Effector memory CD4-positive, alpha-beta T cell (primary cell): ENCODE data around the gene RNU2-1.
"Not testable (repeated sequence)": the region's sequence is repeated elsewhere in the genome, so short reads cannot be mapped to it uniquely, and the experiment has no call there.

Experiments
- DNase-seq, 3 donors: peaks; one replicate each; pipeline ENCODE4 v3.0.0-alpha.2; 2020
- H3K27ac ChIP-seq: 2 replicates; pipeline ENCODE4 v1.7.0; 2013; ENCODE audit warnings: mild to moderate bottlenecking, low read length, moderate library complexity; ENCODE audit not compliant: insufficient read depth, poor library complexity, severe bottlenecking
- H3K27me3 ChIP-seq: replicated peaks from 2 replicates; pipeline ENCODE4 v1.7.0; 2013; ENCODE audit warnings: mild to moderate bottlenecking, low read length; ENCODE audit not compliant: insufficient read depth, control insufficient read depth, poor library complexity, severe bottlenecking
- H3K36me3 ChIP-seq: 2 replicates; pipeline ENCODE4 v1.7.0; 2013; ENCODE audit warnings: mild to moderate bottlenecking, low read length, moderate library complexity; ENCODE audit not compliant: control insufficient read depth, insufficient read depth
- H3K4me1 ChIP-seq: 2 replicates; pipeline ENCODE4 v1.7.0; 2013; ENCODE audit warnings: low read length, mild to moderate bottlenecking; ENCODE audit not compliant: control insufficient read depth, insufficient read depth, poor library complexity, severe bottlenecking
- H3K4me3 ChIP-seq: 2 replicates; pipeline ENCODE4 v1.7.0; 2013; ENCODE audit warnings: low read length, low read depth, mild to moderate bottlenecking; ENCODE audit not compliant: insufficient read depth, poor library complexity, severe bottlenecking
- H3K9me3 ChIP-seq: 2 replicates; pipeline ENCODE4 v1.7.0; 2013; ENCODE audit warnings: mild to moderate bottlenecking, low read length, moderate library complexity; ENCODE audit not compliant: control insufficient read depth

RNU2-1 gene

DNA sequence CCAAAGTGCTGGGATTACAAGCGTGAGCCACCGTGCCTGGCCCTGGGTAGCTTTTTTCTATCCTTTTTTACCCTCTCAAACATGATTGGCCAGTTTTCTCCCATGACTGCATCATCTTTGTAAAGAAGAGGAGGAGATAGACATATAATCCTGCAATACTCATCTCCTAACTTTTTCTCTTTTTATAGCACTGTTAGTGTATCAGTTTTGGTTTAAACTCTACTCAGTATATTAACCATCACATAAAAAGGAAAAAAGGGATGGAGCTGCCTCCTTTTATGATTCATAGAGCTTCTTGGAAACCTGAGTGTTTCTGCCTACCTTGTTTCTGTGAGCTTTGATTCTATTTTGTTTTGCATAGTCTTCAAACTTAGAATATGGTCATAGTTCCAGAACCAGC is 34.1 kb downstream of the RNU2-1 start:
- no peaks in the 10 kb centered on the region for H3K27me3 ChIP-seq
- H3K9me3 ChIP-seq = no peaks in the 10 kb centered on the region
- H3K4me1 ChIP-seq = no peaks in the 10 kb centered on the region
- peaks cover 81% of the 10 kb centered on the region for H3K36me3 ChIP-seq
- H3K27ac ChIP-seq = no peak overlapping the region
- no peak overlapping the region for H3K4me3 ChIP-seq
- DNase-seq = no peak

DNA sequence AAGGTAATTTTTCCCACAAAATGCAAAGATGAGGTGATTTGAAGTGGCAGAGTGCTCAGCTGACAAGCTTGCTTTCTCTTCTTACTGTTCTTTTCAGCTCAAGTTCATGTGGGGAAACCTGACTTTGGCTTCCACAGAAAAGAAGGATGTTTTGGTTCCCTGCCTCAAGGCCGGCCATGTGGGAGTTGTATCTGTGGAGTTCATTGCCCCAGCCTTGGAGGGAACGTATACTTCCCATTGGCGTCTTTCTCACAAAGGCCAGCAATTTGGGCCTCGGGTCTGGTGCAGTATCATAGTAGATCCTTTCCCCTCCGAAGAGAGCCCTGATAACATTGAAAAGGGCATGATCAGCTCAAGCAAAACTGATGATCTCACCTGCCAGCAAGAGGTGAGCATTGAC is 40.5 kb downstream of the RNU2-1 start:
- Histone ChIP-seq H3K9me3 (no peaks in the 10 kb centered on the region), H3K4me1 (no peaks in the 10 kb centered on the region), H3K36me3 (peaks cover 84% of the 10 kb centered on the region), H3K27me3 (no peaks in the 10 kb centered on the region), H3K27ac (no peak overlapping the region), H3K4me3 (no peak overlapping the region)
- DNase-seq = no peak

DNA sequence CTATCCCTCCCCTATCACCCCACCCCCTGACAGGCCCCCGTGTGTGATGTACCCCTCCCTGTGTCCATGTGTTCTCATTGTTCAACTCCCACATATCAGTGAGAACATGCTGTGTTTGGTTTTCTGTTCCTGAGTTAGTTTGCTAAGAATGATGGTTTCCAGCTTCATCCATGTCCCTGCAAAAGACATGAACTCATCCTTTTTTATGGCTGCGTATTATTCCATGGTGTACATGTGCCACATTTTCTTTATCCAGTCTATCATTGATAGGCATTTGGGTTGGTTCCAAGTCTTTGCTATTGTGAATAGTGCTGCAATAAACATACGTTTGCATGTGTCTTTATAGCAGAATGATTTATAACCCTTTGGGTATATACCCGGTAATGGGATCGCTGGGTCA is 47.1 kb downstream of the RNU2-1 start:
- H3K36me3 ChIP-seq = peaks cover 44% of the 10 kb centered on the region

DNA sequence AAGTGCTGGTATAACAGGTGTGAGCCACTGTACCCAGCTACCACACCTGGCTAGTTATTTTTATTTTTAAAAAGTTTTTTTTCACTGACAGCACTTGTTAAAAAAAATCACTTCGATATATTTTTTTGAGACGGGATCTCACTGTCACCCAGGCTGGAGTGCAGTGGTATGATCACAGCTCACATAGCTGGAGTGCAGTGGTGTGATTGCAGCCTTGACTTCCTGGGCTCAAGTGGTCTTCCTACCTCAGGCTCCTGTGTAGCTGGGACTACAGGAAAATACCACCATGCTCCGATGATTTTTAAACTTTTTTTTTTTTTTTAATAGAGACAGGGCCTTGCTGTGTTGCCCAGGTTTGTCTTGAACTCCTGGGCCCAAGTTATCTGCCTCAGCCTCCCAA is 49.9 kb downstream of the RNU2-1 start:
- DNase-seq = no peak
- H3K4me3 ChIP-seq = no peak overlapping the region
- H3K36me3 ChIP-seq = peaks cover 35% of the 10 kb centered on the region
- H3K4me1 ChIP-seq = no peaks in the 10 kb centered on the region
- H3K27ac ChIP-seq = no peak overlapping the region
- no peaks in the 10 kb centered on the region for H3K9me3 ChIP-seq
- H3K27me3 ChIP-seq = no peaks in the 10 kb centered on the region

More for the DNA sequence above, 47.1 kb downstream of the RNU2-1 start:
- not testable (repeated sequence) for H3K4me1 ChIP-seq, H3K27me3 ChIP-seq, H3K27ac ChIP-seq, H3K9me3 ChIP-seq, DNase-seq, H3K4me3 ChIP-seq
